SK-N-SH treated with all-trans-retinoic acid at 6 μM for 48 hours (cell line): ENCODE results near the gene PRKCQ.

Experiments used
- ATAC-seq: fragments of 200-7000 bp; cut with Tn5 transposase; 3 replicates; pipeline ENCODE4 v1.9.1; 2020; ENCODE audit warnings: mild to moderate bottlenecking, moderate library complexity
- ARNTL ChIP-seq: fragments of 450-650 bp; formaldehyde crosslinking; IDR thresholded peaks from 2 replicates; pipeline ENCODE4 v1.5.0; 2020; ENCODE audit warnings: low read depth, mild to moderate bottlenecking, moderate library complexity, borderline replicate concordance
- BACH2 ChIP-seq: fragments of 250-450 bp; sonication (Bioruptor Pico); IDR thresholded peaks from 2 replicates; pipeline ENCODE4 v1.9.0; 2021; ENCODE audit warnings: mild to moderate bottlenecking, borderline replicate concordance
- CSDC2 ChIP-seq: fragments of 250-450 bp; sonication (Bioruptor Pico); IDR thresholded peaks from 2 replicates; pipeline ENCODE4 v1.5.0; 2020; ENCODE audit warnings: mild to moderate bottlenecking, moderate library complexity
- CSRNP3 ChIP-seq: fragments of 250-450 bp; sonication (Bioruptor Pico); IDR thresholded peaks from 2 replicates; pipeline ENCODE4 v1.5.1; 2021; ENCODE audit warnings: mild to moderate bottlenecking, moderate library complexity
- ESRRG ChIP-seq: fragments of 250-450 bp; sonication (Bioruptor Pico); IDR thresholded peaks from 2 replicates; pipeline ENCODE4 v1.6.1; 2021; ENCODE audit warnings: mild to moderate bottlenecking
- GLIS3 ChIP-seq: fragments of 250-450 bp; sonication (Bioruptor Pico); IDR thresholded peaks from 2 replicates; pipeline ENCODE4 v1.5.0; 2020; ENCODE audit warnings: mild to moderate bottlenecking, moderate library complexity
- ISL1 ChIP-seq: fragments of 250-450 bp; sonication (Bioruptor Pico); IDR thresholded peaks from 2 replicates; pipeline ENCODE4 v2.1.2; 2022; ENCODE audit warnings: mild to moderate bottlenecking, moderate library complexity
- OSR1 ChIP-seq: fragments of 250-450 bp; sonication (Bioruptor Pico); IDR thresholded peaks from 2 replicates; pipeline ENCODE4 v1.8.0; 2022; ENCODE audit warnings: moderate library complexity, mild to moderate bottlenecking, inconsistent platforms
- PPARA ChIP-seq: fragments of 250-450 bp; sonication (Bioruptor Pico); IDR thresholded peaks from 2 replicates; pipeline ENCODE4 v1.5.0; 2020; ENCODE audit warnings: mild to moderate bottlenecking, borderline replicate concordance
- RARB ChIP-seq: fragments of 250-450 bp; sonication (Bioruptor Pico); IDR thresholded peaks from 2 replicates; pipeline ENCODE4 v1.8.0; 2021; ENCODE audit warnings: mild to moderate bottlenecking, moderate library complexity
- SNAI2 ChIP-seq: fragments of 250-450 bp; sonication (Bioruptor Pico); IDR thresholded peaks from 2 replicates; pipeline ENCODE4 v1.5.0; 2020; ENCODE audit warnings: mild to moderate bottlenecking, moderate library complexity
- TCF4 ChIP-seq: fragments of 250-450 bp; sonication (Bioruptor Pico); IDR thresholded peaks from 2 replicates; pipeline ENCODE4 v1.8.0; 2021; ENCODE audit warnings: mild to moderate bottlenecking, moderate library complexity, borderline replicate concordance
- TOX ChIP-seq: fragments of 250-450 bp; sonication (Bioruptor Pico); IDR thresholded peaks from 2 replicates; pipeline ENCODE4 v1.8.0; 2021; ENCODE audit warnings: mild to moderate bottlenecking, moderate library complexity, borderline replicate concordance
- ZC3H10 ChIP-seq: fragments of 250-450 bp; sonication (Bioruptor Pico); IDR thresholded peaks from 2 replicates; pipeline ENCODE4 v1.5.1; 2021; ENCODE audit warnings: mild to moderate bottlenecking, moderate library complexity
- ZFP3 ChIP-seq: fragments of 250-450 bp; sonication (Bioruptor Pico); IDR thresholded peaks from 2 replicates; pipeline ENCODE4 v1.5.0; 2020; ENCODE audit warnings: mild to moderate bottlenecking, moderate library complexity
- ZFP30 ChIP-seq: fragments of 450-650 bp; formaldehyde crosslinking; IDR thresholded peaks from 2 replicates; pipeline ENCODE4 v1.5.0; 2022; ENCODE audit warnings: mild to moderate bottlenecking, moderate library complexity
- ZNF70 ChIP-seq: fragments of 450-650 bp; formaldehyde crosslinking; IDR thresholded peaks from 2 replicates; pipeline ENCODE4 v1.5.0; 2020; ENCODE audit warnings: mild to moderate bottlenecking, moderate library complexity
- ZNF8 ChIP-seq: fragments of 450-650 bp; formaldehyde crosslinking; IDR thresholded peaks from 2 replicates; pipeline ENCODE4 v1.5.0; 2020; ENCODE audit warnings: mild to moderate bottlenecking, moderate library complexity
- TF ChIP-seq, protein P1 (sequence below): fragments of 250-450 bp; sonication (Bioruptor Pico); IDR thresholded peaks from 2 replicates; pipeline ENCODE4 v1.5.1; 2020; ENCODE audit warnings: low read depth, mild to moderate bottlenecking, moderate library complexity
- TF ChIP-seq, protein P2 (sequence below): fragments of 250-450 bp; sonication (Bioruptor Pico); IDR thresholded peaks from 2 replicates; pipeline ENCODE4 v1.8.0; 2021; ENCODE audit warnings: low read depth, mild to moderate bottlenecking, moderate library complexity, borderline replicate concordance
- TF ChIP-seq, protein P3 (sequence below): fragments of 250-450 bp; sonication (Bioruptor Pico); IDR thresholded peaks from 2 replicates; pipeline ENCODE4 v1.5.0; 2020; ENCODE audit warnings: mild to moderate bottlenecking, moderate library complexity

Gene PRKCQ

DNA sequence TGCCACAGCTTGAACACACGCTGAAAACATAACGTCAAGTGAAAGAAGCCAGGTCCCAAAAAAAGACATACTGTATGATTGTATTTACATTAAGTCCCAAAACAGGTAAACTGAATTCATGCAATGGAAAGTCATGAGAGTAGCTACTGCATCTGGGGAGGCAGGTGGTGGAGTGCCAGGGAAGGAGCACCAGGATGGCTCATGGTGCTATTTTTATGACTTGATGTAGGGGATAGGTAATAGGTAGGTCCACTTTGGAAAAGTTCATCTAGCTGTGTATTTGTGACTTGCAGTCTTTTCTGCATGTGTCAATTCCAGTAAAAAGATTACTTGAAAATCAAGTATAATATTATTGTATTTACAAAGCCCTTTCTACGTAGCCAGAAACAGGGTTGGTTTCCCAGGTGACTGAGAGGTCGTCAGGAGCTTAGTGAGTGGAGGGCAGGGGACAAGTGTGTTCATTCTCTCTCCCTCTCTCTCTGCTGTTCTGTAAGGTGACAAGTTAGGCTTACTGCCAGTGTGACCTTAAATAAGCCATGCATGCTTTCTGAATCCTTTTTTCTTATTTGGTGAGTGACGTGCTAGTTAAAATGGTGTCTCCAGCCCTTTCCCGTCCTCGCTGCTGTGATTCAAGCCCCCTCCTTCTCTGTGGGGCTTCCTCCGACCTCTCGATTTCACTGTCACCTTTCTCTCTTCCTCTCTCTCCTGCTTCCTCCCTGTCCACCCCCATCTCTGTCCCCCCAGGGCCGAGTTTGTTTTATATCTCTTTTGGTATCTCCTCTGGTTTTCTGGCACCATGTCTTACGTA, 9.4 kb upstream of the PRKCQ start:
- TF ChIP-seq ZNF8 (CRISPR knock-in tag), result no peak
- TF ChIP-seq ZFP3 (CRISPR knock-in tag), result no peak
- TF ChIP-seq, protein P1, sequence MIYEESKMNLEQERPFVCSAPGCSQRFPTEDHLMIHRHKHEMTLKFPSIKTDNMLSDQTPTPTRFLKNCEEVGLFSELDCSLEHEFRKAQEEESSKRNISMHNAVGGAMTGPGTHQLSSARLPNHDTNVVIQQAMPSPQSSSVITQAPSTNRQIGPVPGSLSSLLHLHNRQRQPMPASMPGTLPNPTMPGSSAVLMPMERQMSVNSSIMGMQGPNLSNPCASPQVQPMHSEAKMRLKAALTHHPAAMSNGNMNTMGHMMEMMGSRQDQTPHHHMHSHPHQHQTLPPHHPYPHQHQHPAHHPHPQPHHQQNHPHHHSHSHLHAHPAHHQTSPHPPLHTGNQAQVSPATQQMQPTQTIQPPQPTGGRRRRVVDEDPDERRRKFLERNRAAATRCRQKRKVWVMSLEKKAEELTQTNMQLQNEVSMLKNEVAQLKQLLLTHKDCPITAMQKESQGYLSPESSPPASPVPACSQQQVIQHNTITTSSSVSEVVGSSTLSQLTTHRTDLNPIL (CRISPR knock-in tag), result no peak
- TF ChIP-seq CSRNP3 (CRISPR knock-in tag), result no peak
- TF ChIP-seq RARB, result no peak
- TF ChIP-seq, protein P2, sequence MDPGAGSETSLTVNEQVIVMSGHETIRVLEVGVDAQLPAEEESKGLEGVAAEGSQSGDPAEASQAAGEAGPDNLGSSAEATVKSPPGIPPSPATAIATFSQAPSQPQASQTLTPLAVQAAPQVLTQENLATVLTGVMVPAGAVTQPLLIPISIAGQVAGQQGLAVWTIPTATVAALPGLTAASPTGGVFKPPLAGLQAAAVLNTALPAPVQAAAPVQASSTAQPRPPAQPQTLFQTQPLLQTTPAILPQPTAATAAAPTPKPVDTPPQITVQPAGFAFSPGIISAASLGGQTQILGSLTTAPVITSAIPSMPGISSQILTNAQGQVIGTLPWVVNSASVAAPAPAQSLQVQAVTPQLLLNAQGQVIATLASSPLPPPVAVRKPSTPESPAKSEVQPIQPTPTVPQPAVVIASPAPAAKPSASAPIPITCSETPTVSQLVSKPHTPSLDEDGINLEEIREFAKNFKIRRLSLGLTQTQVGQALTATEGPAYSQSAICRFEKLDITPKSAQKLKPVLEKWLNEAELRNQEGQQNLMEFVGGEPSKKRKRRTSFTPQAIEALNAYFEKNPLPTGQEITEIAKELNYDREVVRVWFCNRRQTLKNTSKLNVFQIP (CRISPR knock-in tag), result no peak
- no peak for TF ChIP-seq ISL1 (CRISPR knock-in tag)
- TF ChIP-seq TOX, result no peak
- no peak for TF ChIP-seq ZNF70 (CRISPR knock-in tag)
- TF ChIP-seq, protein P3, sequence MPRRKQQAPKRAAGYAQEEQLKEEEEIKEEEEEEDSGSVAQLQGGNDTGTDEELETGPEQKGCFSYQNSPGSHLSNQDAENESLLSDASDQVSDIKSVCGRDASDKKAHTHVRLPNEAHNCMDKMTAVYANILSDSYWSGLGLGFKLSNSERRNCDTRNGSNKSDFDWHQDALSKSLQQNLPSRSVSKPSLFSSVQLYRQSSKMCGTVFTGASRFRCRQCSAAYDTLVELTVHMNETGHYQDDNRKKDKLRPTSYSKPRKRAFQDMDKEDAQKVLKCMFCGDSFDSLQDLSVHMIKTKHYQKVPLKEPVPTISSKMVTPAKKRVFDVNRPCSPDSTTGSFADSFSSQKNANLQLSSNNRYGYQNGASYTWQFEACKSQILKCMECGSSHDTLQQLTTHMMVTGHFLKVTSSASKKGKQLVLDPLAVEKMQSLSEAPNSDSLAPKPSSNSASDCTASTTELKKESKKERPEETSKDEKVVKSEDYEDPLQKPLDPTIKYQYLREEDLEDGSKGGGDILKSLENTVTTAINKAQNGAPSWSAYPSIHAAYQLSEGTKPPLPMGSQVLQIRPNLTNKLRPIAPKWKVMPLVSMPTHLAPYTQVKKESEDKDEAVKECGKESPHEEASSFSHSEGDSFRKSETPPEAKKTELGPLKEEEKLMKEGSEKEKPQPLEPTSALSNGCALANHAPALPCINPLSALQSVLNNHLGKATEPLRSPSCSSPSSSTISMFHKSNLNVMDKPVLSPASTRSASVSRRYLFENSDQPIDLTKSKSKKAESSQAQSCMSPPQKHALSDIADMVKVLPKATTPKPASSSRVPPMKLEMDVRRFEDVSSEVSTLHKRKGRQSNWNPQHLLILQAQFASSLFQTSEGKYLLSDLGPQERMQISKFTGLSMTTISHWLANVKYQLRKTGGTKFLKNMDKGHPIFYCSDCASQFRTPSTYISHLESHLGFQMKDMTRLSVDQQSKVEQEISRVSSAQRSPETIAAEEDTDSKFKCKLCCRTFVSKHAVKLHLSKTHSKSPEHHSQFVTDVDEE, result no peak
- TF ChIP-seq ZC3H10, result no peak
- no peak for TF ChIP-seq SNAI2 (CRISPR knock-in tag)
- TF ChIP-seq PPARA, result no peak
- TF ChIP-seq ARNTL (CRISPR knock-in tag), result no peak
- ATAC-seq, result no peak

DNA sequence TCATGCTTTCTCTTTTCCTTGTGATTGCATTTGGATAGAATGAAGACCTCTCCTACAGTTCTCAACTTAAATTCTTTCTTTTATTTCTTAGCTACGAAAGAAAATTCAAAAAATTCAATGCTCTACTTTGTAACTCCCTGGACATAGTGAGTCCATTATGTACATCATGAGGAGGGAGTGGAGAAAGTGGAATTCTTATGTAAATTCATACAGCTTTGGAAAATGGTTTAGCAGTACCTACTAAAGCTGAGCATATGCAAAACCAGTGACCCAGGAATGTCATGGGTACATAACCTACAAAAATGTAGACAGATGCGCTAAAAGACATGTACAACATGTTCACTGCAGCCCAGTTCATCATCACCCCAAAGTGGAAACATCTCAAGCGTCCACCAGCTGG, 8.8 kb upstream of the PRKCQ start:
- TF ChIP-seq CSRNP3 (CRISPR knock-in tag), result no peak
- no peak for TF ChIP-seq ISL1 (CRISPR knock-in tag)
- TF ChIP-seq, protein P2 (CRISPR knock-in tag), result no peak
- no peak for TF ChIP-seq GLIS3
- TF ChIP-seq ZC3H10, result no peak
- no peak for TF ChIP-seq ZFP30 (CRISPR knock-in tag)
- no peak for TF ChIP-seq SNAI2 (CRISPR knock-in tag)
- no peak for TF ChIP-seq ZNF8 (CRISPR knock-in tag)
- no peak for TF ChIP-seq ZNF70 (CRISPR knock-in tag)
- TF ChIP-seq, protein P1 (CRISPR knock-in tag), result no peak
- no peak for TF ChIP-seq BACH2 (CRISPR knock-in tag)
- TF ChIP-seq TCF4 (CRISPR knock-in tag), result no peak
- TF ChIP-seq ESRRG (CRISPR knock-in tag), result no peak
- no peak for TF ChIP-seq CSDC2 (CRISPR knock-in tag)
- no peak for TF ChIP-seq OSR1 (CRISPR knock-in tag)
- no peak for ATAC-seq
